Body of pancreas (tissue), 4 donors: Measurements from ENCODE around the gene TUFM. TPM values are rescaled to one million over a fixed set of nuclear protein-coding genes. Genes with fewer than 3 reads are reported as not detected.
A peak's percentile ranks its signal among the peaks of the same experiment; 100 is the strongest.

Experiments
- ATAC-seq: fragments of 150-250 bp; one replicate; pipeline ENCODE4 v1.9.1; 2016
- DNase-seq, 4 donors: peaks; one replicate each; pipeline ENCODE4 v3.0.0-alpha.2; 2019
- H3K27ac ChIP-seq, 4 donors: fragments of 200-600 bp; sonication (generic); 1 replicate in 3 of 4; 2 replicates in 1 of 4; pipeline versions ENCODE4 v1.5.1 to v1.6.1; 2016 to 2019; ENCODE audit warnings: mild to moderate bottlenecking in 1 of 4, mixed read lengths in 1 of 4, moderate library complexity in 1 of 4
- H3K27me3 ChIP-seq, 2 donors: fragments of 200-600 bp; sonication (generic); one replicate each; pipeline ENCODE4 v1.6.0; 2016; ENCODE audit warnings: mild to moderate bottlenecking in 1 of 2
- H3K36me3 ChIP-seq, 2 donors: fragments of 200-600 bp; sonication (generic); replicated peaks in 1 of 2; 2 replicates each; pipeline ENCODE4 v1.5.1; 2016; ENCODE audit warnings: low read depth in 2 of 2; ENCODE audit not compliant: insufficient read depth in 1 of 2
- H3K4me1 ChIP-seq: fragments of 200-600 bp; sonication (generic); one replicate; pipeline ENCODE4 v1.6.0; 2016
- H3K4me3 ChIP-seq, 2 donors: fragments of 200-600 bp; sonication (generic); 1 replicate in 1 of 2; 2 replicates in 1 of 2; pipeline ENCODE4 v1.5.1; 2016 to 2019
- H3K9me3 ChIP-seq, 3 donors: fragments of 200-600 bp; sonication (generic); 1 replicate in 2 of 3; 2 replicates in 1 of 3; pipeline ENCODE4 v1.5.1; 2016
- CTCF ChIP-seq, 7 experiments: fragments of 450-650 bp in 4 of 7; fragments of 200-600 bp in 3 of 7; sonication (generic) in 3 of 7; IDR thresholded peaks; one replicate each; pipeline ENCODE4 v1.5.1; 2016 to 2019; ENCODE audit warnings: antibody characterized with exemption in 7 of 7
- POLR2A ChIP-seq, 3 donors: fragments of 450-650 bp; IDR thresholded peaks; one replicate each; pipeline ENCODE4 v1.6.1; 2016; ENCODE audit warnings: antibody characterized with exemption in 3 of 3, mild to moderate bottlenecking in 2 of 3
- WGBS, 2 donors: methylation state at CpG; one replicate each; pipeline ENCODE4 v1.1.5; 2017; 5-methylcytosine and 5-hydroxymethylcytosine counted together
- intact Hi-C: fragments of 100-400 bp; cut with DNase I; formaldehyde crosslinking; loops from one replicate; pipeline ENCODE4 v1.15.1; 2023
- total RNA-seq, 2 donors: library from RNA; depleted of rRNA; stranded (reverse); fragments of >200 nt; gene quantifications; one replicate each; pipeline ENCODE4 v1.1.0, GENCODE V29; 2016

Gene TUFM
- total RNA-seq, 2 donors from 2014 or later: 93.4 to 103 TPM

DNA sequence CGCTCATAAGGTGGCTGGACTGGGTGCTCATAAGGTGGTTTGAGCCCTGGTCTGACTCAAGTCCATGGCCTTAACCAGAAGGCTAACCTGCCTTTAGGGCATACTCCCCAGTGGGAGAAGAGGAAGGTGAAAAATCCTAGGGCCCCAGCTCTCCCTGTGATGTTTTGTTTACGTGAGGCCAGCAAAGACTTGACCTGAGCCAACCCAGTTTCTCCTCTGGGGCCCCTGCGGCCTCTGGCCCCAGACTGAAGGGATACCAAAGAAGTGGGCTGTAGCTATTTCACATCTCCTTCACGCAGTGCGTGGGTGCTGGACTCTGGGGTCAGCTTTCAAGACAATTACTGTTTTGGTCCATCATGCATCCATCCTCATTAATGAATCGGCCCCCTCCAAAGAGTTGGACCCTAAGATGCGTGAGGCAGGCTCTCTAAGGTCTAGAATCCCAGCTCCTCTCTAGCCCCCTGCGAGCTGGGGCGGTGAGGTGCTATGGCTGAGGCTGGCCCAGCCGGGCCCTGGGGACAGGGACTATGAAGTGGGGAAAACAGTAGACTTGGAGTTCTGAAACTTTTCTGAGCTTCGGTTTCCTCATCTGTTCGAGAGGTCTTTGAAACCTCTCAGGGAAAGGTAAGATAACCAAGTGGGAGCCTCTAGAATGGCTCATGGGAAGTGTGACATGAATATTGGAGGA, 19.0 kb upstream of the TUFM start:
- TF ChIP-seq POLR2A (IDR thresholded peaks at IDR 0.05) (no peak), CTCF (IDR thresholded peaks at IDR 0.05) (no peak)
- ATAC-seq (no peak), DNase-seq (no peak)
- no peaks in the 10 kb centered on the region for H3K9me3 ChIP-seq
- no peaks in the 10 kb centered on the region for H3K27me3 ChIP-seq
- H3K4me3 ChIP-seq: no peak overlapping the region
- intact Hi-C loops: no loop called here
- peaks cover 15 to 19% of the 10 kb centered on the region in 2 donors for H3K36me3 ChIP-seq
- H3K4me1 ChIP-seq: peaks cover 22% of the 10 kb centered on the region
- 80 to 88% methylated on average over 12 of the region's 12 CpGs for WGBS, 2 donors
- H3K27ac ChIP-seq: peak overlapping the region in 1 of 4 donors; percentile 93

DNA sequence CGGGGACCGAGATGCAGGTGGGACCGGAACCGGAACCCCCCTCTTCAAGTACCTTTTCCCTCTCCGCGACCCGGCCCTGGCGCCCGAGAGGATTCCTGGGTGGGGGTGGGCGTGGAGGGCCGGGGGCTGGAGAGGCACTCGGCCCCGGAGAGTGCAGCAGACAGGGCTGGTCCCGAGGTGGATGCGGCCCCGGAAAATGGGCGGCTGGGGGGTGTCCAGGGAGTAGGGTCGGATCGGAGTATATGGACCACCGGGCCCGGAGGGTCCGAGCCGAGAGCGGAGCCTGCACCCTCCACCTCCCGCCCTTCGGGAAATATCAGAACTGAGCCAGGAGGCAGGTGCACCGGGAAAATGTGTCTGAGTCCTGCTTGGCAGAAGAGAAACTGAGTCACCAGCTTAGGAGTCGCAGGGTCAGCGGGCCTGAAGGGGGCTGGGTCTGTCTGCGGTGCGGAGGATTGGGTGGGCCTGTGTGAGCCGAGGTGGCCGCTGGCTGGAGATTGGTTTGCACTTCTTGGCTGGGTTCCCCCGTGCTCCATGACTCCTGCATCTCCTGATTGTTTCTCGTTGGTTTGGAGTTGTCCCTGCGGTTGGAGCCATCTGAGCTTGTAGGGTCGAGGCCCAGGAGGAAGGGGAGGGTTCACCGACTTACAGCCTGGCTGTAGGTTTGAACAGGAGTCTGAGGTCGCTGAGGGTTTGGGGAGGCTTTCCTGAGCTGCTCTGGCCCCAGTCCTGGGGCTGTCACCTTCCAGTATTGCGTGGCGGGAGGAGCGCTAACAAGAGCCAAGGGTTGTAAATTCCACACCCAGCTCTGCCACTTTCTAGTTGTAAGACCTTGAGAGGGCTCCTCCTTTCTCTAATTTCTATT, 18.0 kb upstream of the TUFM start:
- TF ChIP-seq CTCF (IDR thresholded peaks at IDR 0.05): no peak
- TF ChIP-seq POLR2A (IDR thresholded peaks at IDR 0.05): no peak
- WGBS, 2 donors: 0 to 1% methylated on average over 21 to 42 of the region's 42 CpGs
- peaks cover 22% of the 10 kb centered on the region for H3K4me1 ChIP-seq
- peak in 2 of 4 donors; percentile 25 to 41 for DNase-seq
- intact Hi-C loops: no loop called here
- no peaks in the 10 kb centered on the region for H3K27me3 ChIP-seq
- H3K9me3 ChIP-seq: no peaks in the 10 kb centered on the region
- peak overlapping the region; percentile 77 to 96 (median 89) for H3K27ac ChIP-seq
- peak; percentile 2 for ATAC-seq
- peak overlapping the region; percentile 33 to 93 for H3K4me3 ChIP-seq
- H3K36me3 ChIP-seq: peaks cover 5 to 10% of the 10 kb centered on the region in 2 donors

DNA sequence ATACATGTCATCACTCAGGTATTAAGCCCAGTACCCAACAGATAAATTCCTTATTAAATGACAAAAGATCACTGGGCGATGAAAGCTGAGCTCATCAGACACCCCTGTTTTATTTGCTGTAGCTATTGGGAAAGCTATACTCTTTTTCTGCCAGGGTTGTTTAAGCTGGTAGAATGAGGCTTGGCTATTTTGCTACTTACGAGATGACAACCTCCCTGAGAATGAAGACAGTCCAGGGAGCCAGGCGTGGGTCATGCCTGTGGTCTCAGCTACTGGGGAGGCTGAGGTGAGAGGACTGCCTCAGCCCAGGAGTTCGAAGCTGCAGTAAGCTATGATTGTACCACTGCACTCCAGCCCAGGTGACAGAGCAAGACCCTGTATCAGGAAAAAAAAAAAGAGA, 13.2 kb upstream of the TUFM start:
- Histone ChIP-seq H3K4me1 (peaks cover 10% of the 10 kb centered on the region), H3K27ac (no peak overlapping the region), H3K36me3 (no peaks in the 10 kb centered on the region), H3K4me3 (no peak overlapping the region), H3K27me3 (no peaks in the 10 kb centered on the region), H3K9me3 (no peaks in the 10 kb centered on the region)
- WGBS, 2 donors: 83 to 88% methylated on average over 4 of the region's 4 CpGs
- ATAC-seq (no peak), DNase-seq (no peak)
- TF ChIP-seq POLR2A (IDR thresholded peaks at IDR 0.05): no peak
- TF ChIP-seq CTCF (IDR thresholded peaks at IDR 0.05): no peak
- intact Hi-C loops: no loop called here

DNA sequence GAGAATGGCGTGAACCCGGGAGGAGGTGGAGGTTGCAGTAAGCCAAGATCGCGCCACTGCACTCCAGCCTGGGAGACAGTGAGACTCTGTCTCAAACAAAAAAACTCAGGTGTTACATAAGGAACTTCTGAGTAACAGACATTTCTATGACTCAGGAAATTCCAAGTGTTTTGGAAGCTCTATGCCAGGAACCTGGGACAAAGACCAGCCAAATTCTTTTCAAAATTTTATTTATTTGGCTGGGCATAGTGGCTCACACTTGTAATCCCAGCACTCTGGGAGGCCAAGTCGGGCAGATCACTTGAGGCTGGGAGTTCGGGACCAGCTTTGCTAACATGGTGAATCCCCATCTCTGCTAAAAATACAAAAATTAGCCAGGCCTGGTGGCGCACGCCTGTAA, 12.3 kb upstream of the TUFM start:
- no peak for DNase-seq
- Histone ChIP-seq H3K4me1 (peaks cover 7% of the 10 kb centered on the region), H3K27me3 (no peaks in the 10 kb centered on the region), H3K9me3 (no peaks in the 10 kb centered on the region), H3K27ac (no peak overlapping the region), H3K36me3 (no peaks in the 10 kb centered on the region), H3K4me3 (no peak overlapping the region)
- whole genome bisulfite sequencing, 2 donors: 88 to 90% methylated on average over 4 to 8 of the region's 8 CpGs
- no peak for ATAC-seq
- intact Hi-C loops: no loop called here
- TF ChIP-seq POLR2A (IDR thresholded peaks at IDR 0.05) (no peak), CTCF (IDR thresholded peaks at IDR 0.05) (no peak)
